ENCODE results near the gene PLEKHA6. TPM values are rescaled to one million over a fixed set of nuclear protein-coding genes. Genes with fewer than 3 reads are reported as not detected.

Gene PLEKHA6
- total and polyA plus RNA-seq, 2 of the 8 experiments (the other 6 are each of a cell fraction or from before 2014, with no cell fraction given), result 4.8 to 20.2 TPM

- TF ChIP-seq SAP30 (IDR thresholded peaks at IDR 0.05; ENCODE audit: insufficient read depth, insufficient replicate concordance, low read length), result no peak
These were observed 91.6 kb downstream of the PLEKHA6 start (continued) for GRCh38 chr1:204268101-204268500.
